ENCODE results near the gene DNM3.

Gene DNM3

DNA sequence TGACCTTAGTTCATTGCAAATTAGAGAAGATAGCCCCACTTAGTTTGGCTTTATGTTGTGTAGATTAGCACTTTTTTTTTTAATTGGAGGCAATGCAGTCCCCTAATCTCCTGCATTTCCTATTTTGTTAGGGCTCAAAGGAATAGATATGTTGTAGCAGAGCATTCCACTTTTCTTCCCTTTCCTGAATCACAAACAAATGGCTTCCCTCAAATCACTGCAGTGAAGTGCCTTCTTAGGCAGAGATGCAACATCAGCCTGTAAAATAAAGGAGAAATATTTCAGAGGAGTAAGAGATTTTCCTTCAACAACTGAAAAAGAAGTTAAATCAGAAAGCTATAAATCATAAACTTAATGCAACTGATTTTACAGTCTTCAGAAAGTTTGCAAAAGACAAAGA is 307.4 kb downstream of the DNM3 start:
- ATAC-seq = no peak
- TF ChIP-seq PPARA (CRISPR knock-in tag; IDR thresholded peaks at IDR 0.05; ENCODE audit: borderline replicate concordance) (no peak), ZFP3 (CRISPR knock-in tag; IDR thresholded peaks at IDR 0.05) (no peak), ZNF565 (CRISPR knock-in tag; conservative IDR thresholded peaks at IDR 0.05; ENCODE audit: low read depth) (no peak), ESRRG (CRISPR knock-in tag; IDR thresholded peaks at IDR 0.05) (no peak), ZFP30 (CRISPR knock-in tag; IDR thresholded peaks at IDR 0.05) (no peak), ISL1 (CRISPR knock-in tag; IDR thresholded peaks at IDR 0.05) (no peak), ARNTL (CRISPR knock-in tag; IDR thresholded peaks at IDR 0.05; ENCODE audit: borderline replicate concordance, low read depth) (no peak), OSR1 (CRISPR knock-in tag; IDR thresholded peaks at IDR 0.05) (no peak), ZNF70 (CRISPR knock-in tag; IDR thresholded peaks at IDR 0.05) (no peak), BACH2 (CRISPR knock-in tag; IDR thresholded peaks at IDR 0.05; ENCODE audit: borderline replicate concordance) (no peak), ZNF8 (CRISPR knock-in tag; IDR thresholded peaks at IDR 0.05) (no peak)
- TF ChIP-seq, protein P1, sequence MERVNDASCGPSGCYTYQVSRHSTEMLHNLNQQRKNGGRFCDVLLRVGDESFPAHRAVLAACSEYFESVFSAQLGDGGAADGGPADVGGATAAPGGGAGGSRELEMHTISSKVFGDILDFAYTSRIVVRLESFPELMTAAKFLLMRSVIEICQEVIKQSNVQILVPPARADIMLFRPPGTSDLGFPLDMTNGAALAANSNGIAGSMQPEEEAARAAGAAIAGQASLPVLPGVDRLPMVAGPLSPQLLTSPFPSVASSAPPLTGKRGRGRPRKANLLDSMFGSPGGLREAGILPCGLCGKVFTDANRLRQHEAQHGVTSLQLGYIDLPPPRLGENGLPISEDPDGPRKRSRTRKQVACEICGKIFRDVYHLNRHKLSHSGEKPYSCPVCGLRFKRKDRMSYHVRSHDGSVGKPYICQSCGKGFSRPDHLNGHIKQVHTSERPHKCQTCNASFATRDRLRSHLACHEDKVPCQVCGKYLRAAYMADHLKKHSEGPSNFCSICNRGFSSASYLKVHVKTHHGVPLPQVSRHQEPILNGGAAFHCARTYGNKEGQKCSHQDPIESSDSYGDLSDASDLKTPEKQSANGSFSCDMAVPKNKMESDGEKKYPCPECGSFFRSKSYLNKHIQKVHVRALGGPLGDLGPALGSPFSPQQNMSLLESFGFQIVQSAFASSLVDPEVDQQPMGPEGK (CRISPR knock-in tag; IDR thresholded peaks at IDR 0.05; ENCODE audit: borderline replicate concordance) = no peak
- TF ChIP-seq, protein P2, sequence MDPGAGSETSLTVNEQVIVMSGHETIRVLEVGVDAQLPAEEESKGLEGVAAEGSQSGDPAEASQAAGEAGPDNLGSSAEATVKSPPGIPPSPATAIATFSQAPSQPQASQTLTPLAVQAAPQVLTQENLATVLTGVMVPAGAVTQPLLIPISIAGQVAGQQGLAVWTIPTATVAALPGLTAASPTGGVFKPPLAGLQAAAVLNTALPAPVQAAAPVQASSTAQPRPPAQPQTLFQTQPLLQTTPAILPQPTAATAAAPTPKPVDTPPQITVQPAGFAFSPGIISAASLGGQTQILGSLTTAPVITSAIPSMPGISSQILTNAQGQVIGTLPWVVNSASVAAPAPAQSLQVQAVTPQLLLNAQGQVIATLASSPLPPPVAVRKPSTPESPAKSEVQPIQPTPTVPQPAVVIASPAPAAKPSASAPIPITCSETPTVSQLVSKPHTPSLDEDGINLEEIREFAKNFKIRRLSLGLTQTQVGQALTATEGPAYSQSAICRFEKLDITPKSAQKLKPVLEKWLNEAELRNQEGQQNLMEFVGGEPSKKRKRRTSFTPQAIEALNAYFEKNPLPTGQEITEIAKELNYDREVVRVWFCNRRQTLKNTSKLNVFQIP (CRISPR knock-in tag; IDR thresholded peaks at IDR 0.05; ENCODE audit: borderline replicate concordance, low read depth) = no peak
- TF ChIP-seq, protein P3, sequence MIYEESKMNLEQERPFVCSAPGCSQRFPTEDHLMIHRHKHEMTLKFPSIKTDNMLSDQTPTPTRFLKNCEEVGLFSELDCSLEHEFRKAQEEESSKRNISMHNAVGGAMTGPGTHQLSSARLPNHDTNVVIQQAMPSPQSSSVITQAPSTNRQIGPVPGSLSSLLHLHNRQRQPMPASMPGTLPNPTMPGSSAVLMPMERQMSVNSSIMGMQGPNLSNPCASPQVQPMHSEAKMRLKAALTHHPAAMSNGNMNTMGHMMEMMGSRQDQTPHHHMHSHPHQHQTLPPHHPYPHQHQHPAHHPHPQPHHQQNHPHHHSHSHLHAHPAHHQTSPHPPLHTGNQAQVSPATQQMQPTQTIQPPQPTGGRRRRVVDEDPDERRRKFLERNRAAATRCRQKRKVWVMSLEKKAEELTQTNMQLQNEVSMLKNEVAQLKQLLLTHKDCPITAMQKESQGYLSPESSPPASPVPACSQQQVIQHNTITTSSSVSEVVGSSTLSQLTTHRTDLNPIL (CRISPR knock-in tag; IDR thresholded peaks at IDR 0.05; ENCODE audit: low read depth) = no peak

GRCh38 chr1:172149346-172149745 is 308.0 kb downstream of the DNM3 start:
- ATAC-seq = no peak
- no peak for TF ChIP-seq ARNTL (CRISPR knock-in tag; IDR thresholded peaks at IDR 0.05; ENCODE audit: borderline replicate concordance, low read depth)
- no peak for TF ChIP-seq ZC3H10 (CRISPR knock-in tag; IDR thresholded peaks at IDR 0.05)
- no peak for TF ChIP-seq BACH2 (CRISPR knock-in tag; IDR thresholded peaks at IDR 0.05; ENCODE audit: borderline replicate concordance)
- TF ChIP-seq, protein P1 (CRISPR knock-in tag; IDR thresholded peaks at IDR 0.05; ENCODE audit: borderline replicate concordance) = no peak
- TF ChIP-seq ZNF8 (CRISPR knock-in tag; IDR thresholded peaks at IDR 0.05) = no peak
- no peak for TF ChIP-seq TSHZ2 (CRISPR knock-in tag; IDR thresholded peaks at IDR 0.05)

DNA sequence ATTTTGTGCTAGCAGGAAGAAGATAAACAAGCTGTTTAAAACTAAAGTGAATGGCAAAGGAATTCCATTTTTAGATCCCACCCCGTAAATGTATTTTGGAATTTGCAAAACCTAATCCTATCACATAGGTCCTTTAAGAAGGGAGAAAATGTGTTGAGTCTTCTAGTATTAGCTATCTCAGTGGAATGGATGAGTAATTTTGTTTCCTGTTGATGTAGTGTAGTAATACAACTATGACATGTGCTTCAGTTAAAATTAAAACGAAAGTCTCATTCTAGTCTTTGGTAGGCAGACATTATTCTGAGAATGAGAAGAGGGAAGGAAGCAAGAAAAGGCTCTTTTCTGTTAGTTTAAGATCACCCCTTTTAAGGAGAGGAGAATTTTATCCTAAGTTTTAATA is 313.3 kb downstream of the DNM3 start:
- TF ChIP-seq TOX (CRISPR knock-in tag; IDR thresholded peaks at IDR 0.05; ENCODE audit: borderline replicate concordance) = peak; percentile 67; the same call in 1 of the 2 replicates
- no peak for TF ChIP-seq SNAI2 (CRISPR knock-in tag; IDR thresholded peaks at IDR 0.05)
- 0 out of 2 replicates have a peak, but pooled peaks have one; percentile 53 for TF ChIP-seq OSR1 (CRISPR knock-in tag; IDR thresholded peaks at IDR 0.05)
- 0 out of 2 replicates have a peak, but pooled peaks have one; percentile 8 for TF ChIP-seq ZC3H10 (CRISPR knock-in tag; IDR thresholded peaks at IDR 0.05)
- ATAC-seq = peak; percentile 96

GRCh38 chr1:172155766-172156165 is 314.5 kb downstream of the DNM3 start:
- ATAC-seq = no peak
- TF ChIP-seq ZFP3 (CRISPR knock-in tag; IDR thresholded peaks at IDR 0.05) (no peak), TSHZ2 (CRISPR knock-in tag; IDR thresholded peaks at IDR 0.05) (no peak), ZNF8 (CRISPR knock-in tag; IDR thresholded peaks at IDR 0.05) (no peak), TCF4 (CRISPR knock-in tag; IDR thresholded peaks at IDR 0.05; ENCODE audit: borderline replicate concordance) (no peak), RARB (CRISPR knock-in tag; IDR thresholded peaks at IDR 0.05) (no peak), ISL1 (CRISPR knock-in tag; IDR thresholded peaks at IDR 0.05) (no peak), ZC3H10 (CRISPR knock-in tag; IDR thresholded peaks at IDR 0.05) (no peak), GLIS3 (CRISPR knock-in tag; IDR thresholded peaks at IDR 0.05) (no peak), ARNTL (CRISPR knock-in tag; IDR thresholded peaks at IDR 0.05; ENCODE audit: borderline replicate concordance, low read depth) (no peak)
- TF ChIP-seq, protein P2 (CRISPR knock-in tag; IDR thresholded peaks at IDR 0.05; ENCODE audit: borderline replicate concordance, low read depth) = no peak

Measured in SK-N-SH treated with all-trans-retinoic acid at 6 μM for 48 hours (cell line).